Type B pancreatic cell (in vitro differentiated cells): ENCODE data around the gene PPP2R2B. TPM values are rescaled to one million over a fixed set of nuclear protein-coding genes. Genes with fewer than 3 reads are reported as not detected.

ENCODE experiments used
- DNase-seq: peaks from one replicate; pipeline ENCODE4 v3.0.0; 2021; ENCODE audit warnings: mixed read lengths; ENCODE audit not compliant: unreplicated experiment; ENCODE audit errors: extremely low spot score
- H3K27ac Mint-ChIP-seq: 2 replicates; pipeline ENCODE4 v1.8.0; 2021; ENCODE audit warnings: mild to moderate bottlenecking, mixed read lengths
- H3K27me3 Mint-ChIP-seq: 2 replicates; pipeline ENCODE4 v1.8.0; 2021; ENCODE audit warnings: mixed read lengths
- H3K36me3 Mint-ChIP-seq: 2 replicates; pipeline ENCODE4 v1.8.0; 2021; ENCODE audit warnings: mixed read lengths
- H3K4me1 Mint-ChIP-seq: one replicate; pipeline ENCODE4 v1.8.0; 2021; ENCODE audit warnings: mixed read lengths; ENCODE audit not compliant: unreplicated experiment
- H3K4me3 Mint-ChIP-seq: 2 replicates; pipeline ENCODE4 v1.8.0; 2021; ENCODE audit warnings: mild to moderate bottlenecking, mixed read lengths
- H3K9me3 Mint-ChIP-seq: 2 replicates; pipeline ENCODE4 v1.8.0; 2021; ENCODE audit warnings: mixed read lengths
- CTCF ChIP-seq: fragments of 200-600 bp; sonication (generic); conservative IDR thresholded peaks from 2 replicates; pipeline ENCODE4 v1.5.0; 2021; ENCODE audit warnings: antibody characterized with exemption, mild to moderate bottlenecking
- total RNA-seq: library from RNA; stranded (reverse); gene quantifications from 2 replicates; pipeline ENCODE4 v1.2.1, GENCODE V29; 2021; ENCODE audit warnings: low replicate concordance

PPP2R2B gene
- total RNA-seq, 1 donor from 2014 or later: 29.1 TPM

DNA sequence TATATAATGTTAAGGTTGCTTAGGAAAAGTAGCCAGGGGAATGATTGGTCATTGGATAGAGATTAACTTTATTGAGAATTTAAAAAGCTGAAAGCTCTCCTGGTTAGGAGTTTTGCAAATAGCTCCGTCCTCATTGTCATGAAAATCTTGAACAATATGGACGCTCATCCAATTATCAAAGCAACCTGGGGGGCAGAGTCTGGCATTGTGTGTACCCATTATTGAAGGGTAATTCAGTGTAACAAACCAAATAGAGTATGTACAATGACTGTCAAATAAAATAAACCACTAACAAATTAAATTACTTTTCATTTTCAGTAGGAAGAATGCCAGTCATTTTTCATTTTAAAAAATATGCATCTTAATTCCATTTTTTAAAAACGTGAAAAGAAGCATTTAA, 218.6 kb downstream of the PPP2R2B start:
- no peak for TF ChIP-seq CTCF
- H3K4me3 Mint-ChIP-seq: no peak overlapping the region
- H3K27ac Mint-ChIP-seq: no peak overlapping the region
- H3K36me3 Mint-ChIP-seq: peaks cover 10% of the 10 kb centered on the region
- H3K4me1 Mint-ChIP-seq: peaks cover 9% of the 10 kb centered on the region
- no peak for DNase-seq
- H3K9me3 Mint-ChIP-seq: peaks cover 6% of the 10 kb centered on the region
- H3K27me3 Mint-ChIP-seq: peaks cover 3% of the 10 kb centered on the region

- no peak for DNase-seq
- H3K9me3 Mint-ChIP-seq: no peaks in the 10 kb centered on the region
- no peak overlapping the region for H3K4me3 Mint-ChIP-seq
- H3K27ac Mint-ChIP-seq: no peak overlapping the region
- no peak for TF ChIP-seq CTCF
- H3K36me3 Mint-ChIP-seq: peaks cover 4% of the 10 kb centered on the region
- H3K27me3 Mint-ChIP-seq: peaks cover 7% of the 10 kb centered on the region
- H3K4me1 Mint-ChIP-seq: peaks cover 9% of the 10 kb centered on the region
Observed at GRCh38 chr5:146656703-146657102, 221.9 kb downstream of the PPP2R2B start.

DNA sequence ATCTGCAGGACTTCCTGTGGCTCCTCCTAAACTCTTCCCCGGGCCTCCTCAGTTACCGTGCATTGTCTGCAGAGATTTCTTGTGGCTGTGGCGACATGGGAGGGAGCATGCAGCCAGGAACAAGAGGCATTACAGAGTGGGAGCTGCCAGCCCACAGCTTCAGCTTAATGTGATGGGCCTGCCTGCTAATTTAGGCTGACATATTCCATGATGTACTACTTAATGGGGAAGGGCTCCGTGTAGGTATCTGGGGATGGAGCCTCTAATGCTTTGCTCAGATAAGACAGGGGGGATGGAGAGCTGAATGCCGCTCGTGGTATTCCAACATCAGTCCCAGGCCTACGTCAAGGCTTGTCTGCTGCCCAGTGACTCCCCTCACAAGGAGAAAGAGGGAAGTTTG, 225.0 kb downstream of the PPP2R2B start:
- peaks cover 9% of the 10 kb centered on the region for H3K4me1 Mint-ChIP-seq
- no peak overlapping the region for H3K27ac Mint-ChIP-seq
- no peak for DNase-seq
- H3K9me3 Mint-ChIP-seq: no peaks in the 10 kb centered on the region
- peaks cover 7% of the 10 kb centered on the region for H3K27me3 Mint-ChIP-seq
- H3K4me3 Mint-ChIP-seq: no peak overlapping the region
- H3K36me3 Mint-ChIP-seq: peaks cover 9% of the 10 kb centered on the region
- no peak for TF ChIP-seq CTCF

DNA sequence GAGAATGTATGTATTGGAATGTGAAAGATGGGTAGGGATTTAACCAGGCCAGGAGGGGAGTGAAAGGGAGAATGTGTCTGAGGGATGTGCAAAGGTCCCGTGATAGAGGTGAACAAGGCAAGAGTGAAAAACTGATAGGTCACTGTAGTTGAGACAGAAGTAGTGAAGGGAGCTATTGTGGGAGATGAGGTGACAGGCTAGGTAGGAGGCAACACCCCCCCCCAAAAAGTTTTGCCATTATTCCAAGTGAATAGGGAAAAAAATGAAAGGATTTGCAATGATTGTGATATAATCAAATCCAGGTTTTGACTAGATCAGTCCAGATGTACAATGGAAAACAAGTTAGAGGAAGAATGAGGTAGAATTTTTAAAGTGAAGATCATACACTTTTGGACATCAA, 226.0 kb downstream of the PPP2R2B start:
- H3K4me1 Mint-ChIP-seq: peaks cover 9% of the 10 kb centered on the region
- DNase-seq: no peak
- H3K27me3 Mint-ChIP-seq: peaks cover 7% of the 10 kb centered on the region
- peaks cover 11% of the 10 kb centered on the region for H3K36me3 Mint-ChIP-seq
- H3K9me3 Mint-ChIP-seq: no peaks in the 10 kb centered on the region
- no peak overlapping the region for H3K4me3 Mint-ChIP-seq
- no peak for TF ChIP-seq CTCF
- H3K27ac Mint-ChIP-seq: no peak overlapping the region

GRCh38 chr5:146647656-146648199, 230.8 kb downstream of the PPP2R2B start:
- DNase-seq: no peak
- no peaks in the 10 kb centered on the region for H3K9me3 Mint-ChIP-seq
- H3K27ac Mint-ChIP-seq: no peak overlapping the region
- peaks cover 5% of the 10 kb centered on the region for H3K27me3 Mint-ChIP-seq
- peaks cover 7% of the 10 kb centered on the region for H3K36me3 Mint-ChIP-seq
- no peaks in the 10 kb centered on the region for H3K4me1 Mint-ChIP-seq
- H3K4me3 Mint-ChIP-seq: no peak overlapping the region
- no peak for TF ChIP-seq CTCF

DNA sequence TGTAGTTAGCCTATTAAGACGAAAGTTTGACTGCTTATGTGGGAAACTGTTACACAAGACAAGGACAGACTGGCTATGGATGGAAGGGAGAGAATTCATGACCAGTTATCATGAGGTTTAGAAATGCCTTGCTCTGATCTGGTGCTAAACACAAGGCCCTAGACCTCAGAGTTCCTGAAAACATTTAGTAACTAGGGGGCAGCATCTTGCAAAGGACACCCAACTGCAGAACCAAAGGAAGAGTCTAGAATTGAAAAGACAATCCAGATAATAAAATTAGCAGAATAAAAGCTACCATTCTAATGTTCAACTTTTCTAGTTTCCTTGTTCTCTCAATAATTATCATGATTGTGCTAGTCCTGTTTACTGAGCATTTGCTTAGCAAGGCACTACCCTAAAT, 232.1 kb downstream of the PPP2R2B start:
- Mint-ChIP-seq H3K4me1 (no peaks in the 10 kb centered on the region), H3K4me3 (no peak overlapping the region), H3K36me3 (peaks cover 7% of the 10 kb centered on the region), H3K27me3 (no peaks in the 10 kb centered on the region), H3K27ac (no peak overlapping the region), H3K9me3 (no peaks in the 10 kb centered on the region)
- no peak for TF ChIP-seq CTCF
- no peak for DNase-seq
